ENCODE data around the gene ZNF502. TPM values are rescaled to one million over a fixed set of nuclear protein-coding genes. Genes with fewer than 3 reads are reported as not detected.

Gene ZNF502
- total RNA-seq, 2 experiments from 2014 or later: not detected

DNA sequence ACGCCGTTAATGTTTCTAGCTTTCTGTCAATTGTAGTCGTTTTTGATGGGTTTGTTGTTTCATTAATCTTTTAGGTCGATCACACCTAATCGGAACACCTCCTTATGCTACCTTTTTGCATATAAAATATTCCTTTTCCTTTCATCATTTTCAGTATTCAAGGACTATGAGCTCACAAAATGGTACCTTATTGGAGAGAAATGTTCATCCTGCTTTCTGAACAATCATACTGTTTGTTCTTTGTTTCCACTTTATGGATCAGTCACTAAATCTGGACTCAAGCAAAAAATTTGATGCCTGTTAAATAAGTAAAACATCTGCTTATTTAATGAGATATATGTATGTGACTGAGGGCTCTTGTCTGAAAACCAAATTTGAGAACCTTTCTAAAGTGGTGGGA is 50.2 kb downstream of the ZNF502 start:
- peaks cover 12% of the 10 kb centered on the region for H3K4me1 ChIP-seq (ENCODE audit: insufficient read depth, low read length, poor library complexity, severe bottlenecking)
- TF ChIP-seq EZH2phosphoT487 (IDR thresholded peaks at IDR 0.05; ENCODE audit: borderline replicate concordance, low read depth, low read length): no peak
- ChIA-PET CTCF (ENCODE audit: unreplicated experiment) (no interaction called here), POLR2A (interaction anchor here (0.6 to 1.5 kb wide), 8 partner anchors 9 to 424 kb away, joined by 3 to 10 read pairs (median 4); partner anchors contain the start of gene TCAIM)
- H3K79me2 ChIP-seq (ENCODE audit: insufficient read depth, low read depth, low read length): peaks cover 88% of the 10 kb centered on the region
- no peaks in the 10 kb centered on the region for H3K9me2 ChIP-seq (ENCODE audit: insufficient read depth, low read length)
- peaks cover 39% of the 10 kb centered on the region for H3K9me3 ChIP-seq (ENCODE audit: low read length)
- DNase-seq (ENCODE audit: low spot score): peak; percentile 3
- H3K27ac ChIP-seq (ENCODE audit: low read depth, low read length, poor library complexity, severe bottlenecking): peak overlapping the region; percentile 62
- intact Hi-C loops (cut with micrococcal nuclease; ENCODE audit: unreplicated experiment): loop anchor here (2.0 to 10.0 kb wide), 3 partner anchors 135 to 1332 kb away; partner anchors contain the start of gene ZNF197
- no peaks in the 10 kb centered on the region for H4K20me1 ChIP-seq (ENCODE audit: insufficient read depth, low read length)
- BruUV-seq (replicated peaks): no TSS peak
- peak overlapping the region; percentile 81 for H3K4me2 ChIP-seq (ENCODE audit: low read length)
- peak overlapping the region; percentile 60; the same call in 1 of the 2 replicates for H2AFZ ChIP-seq (ENCODE audit: low read length)
- peaks cover 67% of the 10 kb centered on the region for H3K36me3 ChIP-seq (ENCODE audit: insufficient read depth, low read length)
- peak overlapping the region; percentile 84 for H3K4me3 ChIP-seq (ENCODE audit: low read depth, low read length, poor library complexity, severe bottlenecking)

DNA sequence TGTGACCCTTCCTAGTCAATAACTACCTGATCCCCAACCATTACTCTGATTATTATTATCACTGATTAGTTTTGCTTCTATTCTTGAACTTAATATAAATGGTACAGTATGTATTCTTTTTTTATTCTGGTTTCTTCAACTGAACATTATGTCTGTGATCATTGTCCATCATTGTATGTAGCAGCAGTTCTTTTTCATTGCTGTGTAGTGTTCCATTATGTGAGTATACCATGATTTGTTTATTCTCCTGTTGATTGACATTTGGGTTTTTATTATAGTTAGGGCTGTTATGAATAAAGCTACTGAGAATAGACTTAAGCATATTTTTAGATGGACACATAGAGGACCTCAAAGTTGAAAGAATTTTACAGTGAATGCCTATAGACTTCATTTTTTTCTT is 51.8 kb downstream of the ZNF502 start:
- ChIA-PET CTCF (ENCODE audit: unreplicated experiment) (no interaction called here), POLR2A (interaction anchor here (0.7 kb wide), 1 partner anchor 19 kb away, joined by 3 read pairs; no protein-coding TSS in a partner anchor)
- Histone ChIP-seq H3K9me2 (ENCODE audit: insufficient read depth, low read length) (no peaks in the 10 kb centered on the region), H3K27ac (ENCODE audit: low read depth, low read length, poor library complexity, severe bottlenecking) (no peak overlapping the region), H4K20me1 (ENCODE audit: insufficient read depth, low read length) (no peaks in the 10 kb centered on the region), H3K4me2 (ENCODE audit: low read length) (no peak overlapping the region), H3K79me2 (ENCODE audit: insufficient read depth, low read depth, low read length) (peaks cover 86% of the 10 kb centered on the region), H2AFZ (ENCODE audit: low read length) (no peak overlapping the region), H3K4me3 (ENCODE audit: low read depth, low read length, poor library complexity, severe bottlenecking) (no peak overlapping the region), H3K4me1 (ENCODE audit: insufficient read depth, low read length, poor library complexity, severe bottlenecking) (peaks cover 12% of the 10 kb centered on the region), H3K36me3 (ENCODE audit: insufficient read depth, low read length) (peaks cover 67% of the 10 kb centered on the region), H3K9me3 (ENCODE audit: low read length) (peaks cover 26% of the 10 kb centered on the region; the same call in 1 of the 2 replicates)
- no peak for DNase-seq (ENCODE audit: low spot score)
- BruUV-seq (replicated peaks): no TSS peak
- intact Hi-C loops (cut with micrococcal nuclease; ENCODE audit: unreplicated experiment): loop anchor here (5.0 to 10.0 kb wide), 2 partner anchors 137 to 1331 kb away; partner anchors contain the start of gene ZNF197
- TF ChIP-seq, protein P1, sequence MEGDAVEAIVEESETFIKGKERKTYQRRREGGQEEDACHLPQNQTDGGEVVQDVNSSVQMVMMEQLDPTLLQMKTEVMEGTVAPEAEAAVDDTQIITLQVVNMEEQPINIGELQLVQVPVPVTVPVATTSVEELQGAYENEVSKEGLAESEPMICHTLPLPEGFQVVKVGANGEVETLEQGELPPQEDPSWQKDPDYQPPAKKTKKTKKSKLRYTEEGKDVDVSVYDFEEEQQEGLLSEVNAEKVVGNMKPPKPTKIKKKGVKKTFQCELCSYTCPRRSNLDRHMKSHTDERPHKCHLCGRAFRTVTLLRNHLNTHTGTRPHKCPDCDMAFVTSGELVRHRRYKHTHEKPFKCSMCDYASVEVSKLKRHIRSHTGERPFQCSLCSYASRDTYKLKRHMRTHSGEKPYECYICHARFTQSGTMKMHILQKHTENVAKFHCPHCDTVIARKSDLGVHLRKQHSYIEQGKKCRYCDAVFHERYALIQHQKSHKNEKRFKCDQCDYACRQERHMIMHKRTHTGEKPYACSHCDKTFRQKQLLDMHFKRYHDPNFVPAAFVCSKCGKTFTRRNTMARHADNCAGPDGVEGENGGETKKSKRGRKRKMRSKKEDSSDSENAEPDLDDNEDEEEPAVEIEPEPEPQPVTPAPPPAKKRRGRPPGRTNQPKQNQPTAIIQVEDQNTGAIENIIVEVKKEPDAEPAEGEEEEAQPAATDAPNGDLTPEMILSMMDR (conservative IDR thresholded peaks at IDR 0.05; ENCODE audit: low read length): no peak
- no peak for TF ChIP-seq EZH2phosphoT487 (IDR thresholded peaks at IDR 0.05; ENCODE audit: borderline replicate concordance, low read depth, low read length)

DNA sequence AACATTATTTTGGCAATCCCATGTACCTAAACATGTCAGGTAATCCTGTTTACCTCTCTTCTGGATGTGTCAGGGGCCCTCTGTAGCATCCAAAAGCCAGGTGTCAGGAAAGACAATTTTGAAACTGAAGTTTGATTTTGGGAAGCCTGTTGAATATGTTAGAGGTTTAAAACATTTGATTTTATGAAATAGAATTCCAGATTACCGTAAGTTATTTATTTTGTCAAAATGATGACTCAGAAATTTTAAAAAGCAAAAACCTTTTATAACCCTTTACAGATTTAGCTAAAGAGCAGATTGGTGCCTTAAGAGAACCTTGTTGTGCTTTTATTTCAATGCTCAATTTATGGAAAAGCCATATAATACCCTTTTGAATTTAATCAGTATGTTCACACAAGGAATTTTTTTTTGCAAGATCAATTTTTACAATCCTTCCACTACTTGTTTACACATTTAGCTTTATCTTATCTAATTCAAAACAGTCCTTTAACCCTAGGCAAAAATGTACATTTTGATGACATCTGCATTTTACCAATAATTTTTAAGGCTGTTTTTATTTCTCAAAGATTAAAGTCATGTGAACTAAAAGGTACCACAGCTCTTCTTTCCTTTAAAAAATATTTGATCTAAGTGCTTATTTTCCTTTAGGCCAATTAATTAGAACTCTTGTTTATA is 59.1 kb downstream of the ZNF502 start:
- Histone ChIP-seq H4K20me1 (ENCODE audit: insufficient read depth, low read length) (no peaks in the 10 kb centered on the region), H3K4me2 (ENCODE audit: low read length) (no peak overlapping the region), H3K9me2 (ENCODE audit: insufficient read depth, low read length) (no peaks in the 10 kb centered on the region), H3K4me1 (ENCODE audit: insufficient read depth, low read length, poor library complexity, severe bottlenecking) (no peaks in the 10 kb centered on the region), H2AFZ (ENCODE audit: low read length) (no peak overlapping the region), H3K36me3 (ENCODE audit: insufficient read depth, low read length) (peaks cover 97% of the 10 kb centered on the region), H3K9me3 (ENCODE audit: low read length) (peaks cover 30% of the 10 kb centered on the region), H3K27ac (ENCODE audit: low read depth, low read length, poor library complexity, severe bottlenecking) (no peak overlapping the region), H3K4me3 (ENCODE audit: low read depth, low read length, poor library complexity, severe bottlenecking) (no peak overlapping the region), H3K79me2 (ENCODE audit: insufficient read depth, low read depth, low read length) (peaks cover 65% of the 10 kb centered on the region)
- intact Hi-C loops (cut with micrococcal nuclease; ENCODE audit: unreplicated experiment): no loop called here
- TF ChIP-seq, protein P1 (conservative IDR thresholded peaks at IDR 0.05; ENCODE audit: low read length): no peak
- no peak for TF ChIP-seq EZH2phosphoT487 (IDR thresholded peaks at IDR 0.05; ENCODE audit: borderline replicate concordance, low read depth, low read length)
- no TSS peak for BruUV-seq (replicated peaks)
- ChIA-PET POLR2A (interaction anchor here (0.9 to 1.5 kb wide), 3 partner anchors 9 to 10 kb away, joined by 3 to 4 read pairs (median 3); partner anchors contain the start of genes KIAA1143 and KIF15), CTCF (ENCODE audit: unreplicated experiment) (no interaction called here)
- DNase-seq (ENCODE audit: low spot score): no peak

All from OCI-LY7 (cell line).